Measurements from ENCODE around the gene ADCYAP1R1. TPM values are rescaled to one million over a fixed set of nuclear protein-coding genes. Genes with fewer than 3 reads are reported as not detected.

Gene ADCYAP1R1
- total RNA-seq, 1 donor from 2014 or later: 39.3 TPM

GRCh38 chr7:31079824-31080511, 27.9 kb downstream of the ADCYAP1R1 start:
- Mint-ChIP-seq H3K4me1 (ENCODE audit: unreplicated experiment) (peaks cover 51% of the 10 kb centered on the region), H3K9me3 (ENCODE audit: unreplicated experiment) (no peaks in the 10 kb centered on the region), H3K27ac (ENCODE audit: unreplicated experiment) (peak overlapping the region; percentile 75), H3K4me3 (ENCODE audit: unreplicated experiment) (no peak overlapping the region), H3K27me3 (ENCODE audit: unreplicated experiment) (peaks cover 13% of the 10 kb centered on the region), H3K36me3 (ENCODE audit: low read depth, unreplicated experiment) (peaks cover 14% of the 10 kb centered on the region)
- TF ChIP-seq CTCF (IDR thresholded peaks at IDR 0.05; ENCODE audit: unreplicated experiment): no peak
- DNase-seq (ENCODE audit: low spot score): no peak

GRCh38 chr7:31080763-31081162, 28.7 kb downstream of the ADCYAP1R1 start:
- Mint-ChIP-seq H3K4me3 (ENCODE audit: unreplicated experiment) (no peak overlapping the region), H3K36me3 (ENCODE audit: low read depth, unreplicated experiment) (peaks cover 11% of the 10 kb centered on the region), H3K9me3 (ENCODE audit: unreplicated experiment) (no peaks in the 10 kb centered on the region), H3K27me3 (ENCODE audit: unreplicated experiment) (peaks cover 11% of the 10 kb centered on the region), H3K4me1 (ENCODE audit: unreplicated experiment) (peaks cover 54% of the 10 kb centered on the region), H3K27ac (ENCODE audit: unreplicated experiment) (peak overlapping the region; percentile 97)
- DNase-seq (ENCODE audit: low spot score): no peak
- no peak for TF ChIP-seq CTCF (IDR thresholded peaks at IDR 0.05; ENCODE audit: unreplicated experiment)

GRCh38 chr7:31082017-31082416, 29.9 kb downstream of the ADCYAP1R1 start:
- peak overlapping the region; percentile 97 for H3K27ac Mint-ChIP-seq (ENCODE audit: unreplicated experiment)

GRCh38 chr7:31082447-31082846, 30.3 kb downstream of the ADCYAP1R1 start:
- peaks cover 15% of the 10 kb centered on the region for H3K36me3 Mint-ChIP-seq (ENCODE audit: low read depth, unreplicated experiment)
- DNase-seq (ENCODE audit: low spot score): peak; percentile 33
- H3K4me1 Mint-ChIP-seq (ENCODE audit: unreplicated experiment): peaks cover 54% of the 10 kb centered on the region
- peak overlapping the region; percentile 43 for H3K4me3 Mint-ChIP-seq (ENCODE audit: unreplicated experiment)
- H3K27me3 Mint-ChIP-seq (ENCODE audit: unreplicated experiment): peaks cover 9% of the 10 kb centered on the region
- no peaks in the 10 kb centered on the region for H3K9me3 Mint-ChIP-seq (ENCODE audit: unreplicated experiment)
- no peak for TF ChIP-seq CTCF (IDR thresholded peaks at IDR 0.05; ENCODE audit: unreplicated experiment)
- peak overlapping the region; percentile 97 for H3K27ac Mint-ChIP-seq (ENCODE audit: unreplicated experiment)

More at GRCh38 chr7:31082017-31082416, 29.9 kb downstream of the ADCYAP1R1 start:
- peaks cover 54% of the 10 kb centered on the region for H3K4me1 Mint-ChIP-seq (ENCODE audit: unreplicated experiment)
- peaks cover 15% of the 10 kb centered on the region for H3K36me3 Mint-ChIP-seq (ENCODE audit: low read depth, unreplicated experiment)
- no peaks in the 10 kb centered on the region for H3K9me3 Mint-ChIP-seq (ENCODE audit: unreplicated experiment)
- TF ChIP-seq CTCF (IDR thresholded peaks at IDR 0.05; ENCODE audit: unreplicated experiment): no peak
- peaks cover 9% of the 10 kb centered on the region for H3K27me3 Mint-ChIP-seq (ENCODE audit: unreplicated experiment)
- no peak for DNase-seq (ENCODE audit: low spot score)
- no peak overlapping the region for H3K4me3 Mint-ChIP-seq (ENCODE audit: unreplicated experiment)

GRCh38 chr7:31083210-31083786, 31.2 kb downstream of the ADCYAP1R1 start:
- no peak for TF ChIP-seq CTCF (IDR thresholded peaks at IDR 0.05; ENCODE audit: unreplicated experiment)
- Mint-ChIP-seq H3K4me3 (ENCODE audit: unreplicated experiment) (no peak overlapping the region), H3K36me3 (ENCODE audit: low read depth, unreplicated experiment) (peaks cover 15% of the 10 kb centered on the region), H3K27me3 (ENCODE audit: unreplicated experiment) (peaks cover 9% of the 10 kb centered on the region), H3K27ac (ENCODE audit: unreplicated experiment) (peak overlapping the region; percentile 97), H3K4me1 (ENCODE audit: unreplicated experiment) (peaks cover 56% of the 10 kb centered on the region), H3K9me3 (ENCODE audit: unreplicated experiment) (no peaks in the 10 kb centered on the region)
- no peak for DNase-seq (ENCODE audit: low spot score)

Data from endothelial cell (in vitro differentiated cells).